ENCODE data around the gene CHRNA1. TPM values are rescaled to one million over a fixed set of nuclear protein-coding genes. Genes with fewer than 3 reads are reported as not detected.

The CHRNA1 gene
- total RNA-seq, 1 experiment from 2014 or later, result not detected

DNA sequence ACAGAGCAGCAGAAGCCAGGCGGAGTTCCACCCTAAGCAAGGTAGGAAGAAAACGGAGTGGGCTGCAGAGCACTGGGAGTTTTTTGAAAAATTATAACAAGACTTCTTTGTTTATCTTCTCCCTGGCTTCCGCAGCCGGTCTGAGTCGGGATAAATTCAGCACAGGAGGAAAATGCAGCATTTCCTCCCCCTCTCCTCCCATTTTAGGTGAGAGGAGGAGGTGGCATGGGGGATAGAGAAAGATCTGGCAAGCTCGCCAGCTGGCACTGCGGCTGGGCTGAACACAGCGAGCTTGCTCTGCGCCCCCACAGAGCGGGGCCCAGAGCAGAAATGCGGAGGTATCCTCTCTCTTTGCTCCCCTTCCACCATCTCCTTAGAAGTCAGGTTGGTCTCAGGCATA lies 17.7 kb upstream of the CHRNA1 start:
- DNase-seq (ENCODE audit: low read depth), result no peak

GRCh38 chr2:174781298-174781697 lies 17.0 kb upstream of the CHRNA1 start:
- DNase-seq (ENCODE audit: low read depth), result no peak

DNA sequence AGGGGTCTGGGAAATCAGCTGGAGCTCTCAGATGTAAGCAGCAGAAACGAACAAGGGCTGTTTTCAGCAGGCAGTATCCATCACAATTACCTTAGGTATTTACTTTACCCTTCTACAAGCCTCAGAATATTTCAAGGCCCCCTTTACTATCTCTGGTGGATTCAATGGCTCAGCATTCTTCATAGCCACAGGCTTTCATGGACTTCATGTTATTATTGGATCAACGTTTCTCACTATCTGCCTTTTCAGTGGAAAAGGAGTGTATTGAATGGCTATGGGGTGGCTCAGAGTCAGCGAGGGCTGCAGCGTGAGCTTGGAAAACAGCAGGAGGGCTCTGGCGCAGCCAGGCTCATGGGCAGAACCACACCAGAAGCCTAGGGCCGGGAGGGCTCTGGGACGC lies 16.6 kb upstream of the CHRNA1 start:
- DNase-seq (ENCODE audit: low read depth), result no peak

- no peak for DNase-seq (ENCODE audit: low read depth)
Measured at GRCh38 chr2:174780191-174780840, 16.0 kb upstream of the CHRNA1 start.

GRCh38 chr2:174779361-174779928 lies 15.2 kb upstream of the CHRNA1 start:
- DNase-seq (ENCODE audit: low read depth), result peak; percentile 53

DNA sequence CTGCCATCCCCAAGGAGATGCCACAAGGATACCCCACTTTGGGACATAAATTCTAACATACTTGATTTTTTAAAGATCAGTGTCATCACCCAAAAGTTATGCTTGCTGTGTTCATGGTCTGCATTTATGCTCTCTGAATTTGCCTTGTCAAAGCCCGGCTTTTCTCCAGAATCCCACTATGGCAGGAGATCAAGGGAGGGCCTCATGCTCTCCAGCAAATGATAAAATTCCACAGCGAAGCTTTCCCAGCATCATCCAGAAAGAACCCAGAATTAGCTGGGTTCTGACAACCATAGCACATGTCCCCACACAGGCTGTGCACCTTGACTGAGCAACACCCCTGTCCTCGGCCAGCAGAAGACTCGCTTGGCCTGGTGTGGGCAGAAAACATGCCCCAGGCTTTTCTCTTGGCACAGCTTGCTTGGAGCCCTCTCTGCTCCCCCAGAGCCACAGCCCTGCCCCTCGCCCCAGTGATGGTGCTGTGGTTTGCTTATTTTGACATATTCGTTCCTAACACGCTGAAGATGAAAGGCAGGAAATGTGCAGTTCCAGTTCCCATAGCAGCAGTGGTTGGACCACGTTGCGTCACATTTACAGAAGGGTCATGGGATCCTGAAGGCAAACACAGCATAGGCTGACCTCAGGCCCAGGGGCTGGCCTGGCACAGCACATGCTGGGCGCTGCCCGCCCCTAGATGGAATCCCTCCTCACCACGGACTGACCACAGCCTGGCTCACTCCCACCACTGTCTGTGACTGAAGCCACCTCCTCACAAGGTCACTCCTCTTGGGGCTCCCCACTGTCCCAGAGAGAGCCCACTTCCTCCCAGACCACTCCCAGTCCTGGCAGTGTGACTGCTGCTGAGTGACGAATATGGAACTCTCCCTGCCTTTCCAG lies 14.1 kb upstream of the CHRNA1 start:
- DNase-seq (ENCODE audit: low read depth), result peak; percentile 89

GRCh38 chr2:174777347-174778084 lies 13.2 kb upstream of the CHRNA1 start:
- no peak for DNase-seq (ENCODE audit: low read depth)

- no peak for DNase-seq (ENCODE audit: low read depth)
Measured at GRCh38 chr2:174776675-174777074, 12.4 kb upstream of the CHRNA1 start.

DNA sequence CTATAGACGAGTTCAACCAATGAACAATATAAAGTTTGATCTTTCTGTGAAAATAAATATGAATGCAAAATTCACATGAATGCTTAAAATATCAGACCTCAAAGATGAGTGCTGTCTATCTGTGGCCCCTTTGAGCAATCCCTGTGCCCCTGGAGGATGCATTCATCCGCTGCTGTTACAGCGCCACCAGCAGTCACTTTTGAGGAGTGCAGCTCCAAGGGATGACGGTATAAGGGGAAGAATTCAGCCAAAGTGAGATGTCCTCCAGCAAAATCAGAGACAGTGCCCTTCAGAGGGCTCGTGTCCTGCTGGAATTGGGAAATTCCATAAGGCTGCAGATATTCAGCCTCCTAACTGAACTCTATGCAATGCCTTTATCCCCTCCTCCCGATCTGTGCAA lies 12.0 kb upstream of the CHRNA1 start:
- DNase-seq (ENCODE audit: low read depth), result no peak

- no peak for DNase-seq (ENCODE audit: low read depth)
Measured at GRCh38 chr2:174775571-174775980, 11.3 kb upstream of the CHRNA1 start.

GRCh38 chr2:174774886-174775285 lies 10.6 kb upstream of the CHRNA1 start:
- DNase-seq (ENCODE audit: low read depth), result no peak

GRCh38 chr2:174773215-174773614 lies 8.9 kb upstream of the CHRNA1 start:
- DNase-seq (ENCODE audit: low read depth), result no peak

DNA sequence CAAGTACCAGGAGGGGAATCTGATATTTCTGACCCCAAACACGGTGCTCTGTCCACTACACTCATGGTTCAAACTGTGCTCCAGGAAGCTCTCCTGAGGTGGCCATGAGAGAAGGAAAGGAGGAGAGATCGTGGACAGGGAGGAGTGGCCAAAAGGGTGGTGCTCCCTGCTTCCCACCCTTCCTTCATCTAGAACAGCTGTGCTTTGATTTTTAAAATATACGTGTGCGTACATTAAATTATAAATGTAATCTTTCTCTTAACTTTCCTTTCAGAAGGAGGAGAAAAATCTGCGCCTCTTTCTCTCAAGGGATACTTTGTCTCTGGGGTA lies 8.2 kb upstream of the CHRNA1 start:
- no peak for DNase-seq (ENCODE audit: low read depth)

DNA sequence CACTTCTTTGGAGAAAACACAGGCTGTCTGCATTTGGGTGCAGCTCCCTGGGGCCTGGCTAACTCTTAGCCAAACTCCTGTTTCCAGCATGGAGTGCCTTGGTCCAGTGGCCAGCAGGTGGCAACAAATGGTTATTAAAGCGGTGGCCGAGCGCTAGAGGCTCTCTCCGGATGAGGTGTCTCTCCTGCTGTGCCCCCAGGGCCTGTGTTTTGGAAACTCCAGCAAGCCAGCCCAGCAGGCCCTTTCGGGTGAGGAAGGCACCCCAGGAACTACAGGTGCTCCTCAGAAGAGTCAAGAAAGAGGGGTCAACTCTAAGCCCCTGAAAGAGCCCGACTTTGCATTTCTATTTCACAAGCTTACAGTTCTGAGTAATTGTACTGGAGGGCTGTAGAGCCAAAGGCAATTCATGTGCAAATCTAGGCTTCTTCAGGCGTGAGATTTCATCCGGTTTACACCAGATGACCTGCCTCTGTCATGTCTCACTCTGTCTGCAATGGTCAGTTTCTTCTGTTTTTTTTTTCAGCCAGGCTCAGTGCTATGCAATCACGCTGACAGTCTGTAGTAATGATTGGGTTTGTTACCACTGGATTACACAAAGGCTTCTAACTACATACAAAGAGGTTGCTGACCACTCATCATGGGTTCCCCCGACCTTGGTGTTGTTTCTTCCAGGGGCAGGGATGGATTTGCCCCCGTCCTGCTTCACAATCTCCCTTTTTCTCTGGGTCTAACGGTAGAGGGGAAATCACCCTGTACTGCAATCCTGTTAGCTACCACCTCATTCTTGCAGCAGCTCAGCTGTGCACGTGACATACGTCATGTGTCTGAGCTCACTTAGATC lies 7.6 kb upstream of the CHRNA1 start:
- DNase-seq (ENCODE audit: low read depth), result peak; percentile 76

DNA sequence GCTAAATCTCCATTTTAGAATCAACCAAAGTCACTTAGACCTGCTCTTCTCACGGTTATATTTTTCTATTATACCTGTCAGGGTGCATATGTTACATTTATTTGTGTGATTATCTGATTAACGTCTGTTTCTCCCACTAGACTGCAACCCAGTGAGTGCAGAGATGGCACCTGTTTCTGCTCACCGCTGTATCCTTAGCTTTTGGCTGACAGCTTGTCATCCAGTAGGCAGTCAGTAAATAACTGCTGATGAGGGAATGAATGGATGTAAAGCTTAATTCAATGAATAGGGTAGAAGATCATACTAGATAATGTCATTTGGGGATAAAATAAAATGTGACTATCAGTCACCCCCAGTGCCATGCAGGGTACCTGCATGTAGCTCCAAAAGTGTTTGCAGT lies 6.9 kb upstream of the CHRNA1 start:
- DNase-seq (ENCODE audit: low read depth), result no peak

- no peak for DNase-seq (ENCODE audit: low read depth)
Measured at GRCh38 chr2:174768557-174768956, 4.3 kb upstream of the CHRNA1 start.

DNA sequence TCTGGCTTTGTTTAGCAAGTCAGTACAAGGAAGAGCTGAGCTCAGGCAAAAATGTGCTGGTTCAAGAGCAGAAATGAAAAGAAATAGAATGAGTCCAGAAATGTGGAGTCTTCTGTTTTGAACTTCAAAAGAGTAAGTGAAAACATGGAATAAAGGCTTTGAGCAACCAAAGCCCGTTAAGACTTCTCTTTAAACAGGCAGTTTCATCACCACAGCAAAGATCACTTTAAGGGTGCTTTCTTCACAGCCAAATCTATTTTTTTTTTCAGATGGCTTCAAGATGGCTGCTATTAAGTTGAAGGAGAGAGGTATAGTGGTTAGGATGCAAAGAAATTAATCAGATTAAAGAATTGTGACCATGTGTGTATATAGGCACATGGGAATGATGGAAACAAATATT lies 2.0 kb upstream of the CHRNA1 start:
- DNase-seq (ENCODE audit: low read depth), result no peak

GRCh38 chr2:174765576-174765975 lies 1.3 kb upstream of the CHRNA1 start:
- no peak for DNase-seq (ENCODE audit: low read depth)

DNA sequence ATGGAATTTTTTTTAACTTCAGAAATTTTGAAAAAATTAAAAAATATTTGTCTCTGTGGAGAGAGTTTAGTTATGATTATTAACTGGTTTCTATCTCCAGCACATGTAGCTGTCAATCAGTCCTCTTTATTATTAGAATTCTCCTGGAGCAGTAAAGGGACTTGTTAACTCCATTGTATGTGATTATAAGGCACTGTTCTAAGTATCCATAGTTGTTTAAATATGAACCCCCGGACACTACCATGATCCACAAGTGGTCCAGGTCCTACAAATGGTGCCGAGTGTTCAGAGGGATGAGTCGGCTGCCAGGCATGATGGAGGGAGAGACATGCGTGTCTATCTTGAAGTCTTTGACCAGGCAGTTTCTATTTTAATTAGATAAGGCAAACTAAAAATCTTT lies 492 bp downstream of the CHRNA1 start:
- DNase-seq (ENCODE audit: low read depth), result no peak

GRCh38 chr2:174762464-174762863 lies 1.8 kb downstream of the CHRNA1 start:
- no peak for DNase-seq (ENCODE audit: low read depth)

GRCh38 chr2:174761837-174762236 lies 2.4 kb downstream of the CHRNA1 start:
- DNase-seq (ENCODE audit: low read depth), result no peak
